Measurements from ENCODE around the gene CCDC149.

The CCDC149 gene

GRCh38 chr4:24837781-24838180 is 75.1 kb downstream of the CCDC149 start:
- no peak for DNase-seq

- DNase-seq = no peak
Observed at GRCh38 chr4:24837336-24837735, 75.5 kb downstream of the CCDC149 start.

- no peak for DNase-seq
Observed at GRCh38 chr4:24836661-24837242, 76.1 kb downstream of the CCDC149 start.

- DNase-seq = no peak
Observed at GRCh38 chr4:24835696-24836095, 77.1 kb downstream of the CCDC149 start.

GRCh38 chr4:24831637-24832036 is 81.2 kb downstream of the CCDC149 start:
- no peak for DNase-seq

GRCh38 chr4:24824720-24825119 is 88.1 kb downstream of the CCDC149 start:
- DNase-seq = no peak

GRCh38 chr4:24820541-24820940 is 92.3 kb downstream of the CCDC149 start:
- no peak for DNase-seq

GRCh38 chr4:24816797-24817196 is 96.0 kb downstream of the CCDC149 start:
- DNase-seq = no peak

- DNase-seq = no peak
Observed at GRCh38 chr4:24813732-24814131, 99.1 kb downstream of the CCDC149 start.

DNA sequence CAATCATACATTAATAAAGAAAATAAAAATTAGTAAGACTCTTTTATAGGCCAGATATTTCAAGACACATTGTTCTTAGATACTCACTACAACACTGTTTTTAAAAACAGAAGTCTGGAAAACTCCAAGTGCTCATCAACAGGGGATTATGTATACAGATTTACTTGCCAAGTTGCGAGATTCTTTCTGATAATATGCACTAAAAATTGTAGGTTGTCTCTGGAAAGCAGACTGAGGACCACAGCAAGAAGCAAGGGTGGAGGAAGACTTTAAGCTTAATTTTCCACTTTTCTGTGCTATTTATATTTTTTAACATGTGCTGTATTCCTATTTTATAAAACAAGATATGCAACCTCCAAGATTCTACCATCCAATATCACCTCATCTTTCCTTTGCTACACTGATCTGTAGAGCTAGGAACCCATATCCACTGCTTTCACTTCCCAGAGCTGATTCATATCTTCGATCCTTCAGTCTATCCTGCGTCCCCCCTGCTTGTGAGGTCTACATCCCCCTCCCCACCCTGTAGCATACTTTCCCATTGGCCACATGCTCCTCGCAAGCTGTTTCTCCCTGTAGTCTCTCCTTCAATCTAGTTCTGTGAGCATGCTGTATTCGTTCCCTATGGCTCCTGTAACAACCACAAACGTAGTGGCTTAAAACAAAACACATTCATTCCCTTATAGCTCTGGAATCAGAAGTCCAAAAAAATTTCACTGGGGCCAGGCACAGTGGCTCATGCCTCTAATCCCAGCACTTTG is 101.8 kb downstream of the CCDC149 start:
- DNase-seq = no peak

DNA sequence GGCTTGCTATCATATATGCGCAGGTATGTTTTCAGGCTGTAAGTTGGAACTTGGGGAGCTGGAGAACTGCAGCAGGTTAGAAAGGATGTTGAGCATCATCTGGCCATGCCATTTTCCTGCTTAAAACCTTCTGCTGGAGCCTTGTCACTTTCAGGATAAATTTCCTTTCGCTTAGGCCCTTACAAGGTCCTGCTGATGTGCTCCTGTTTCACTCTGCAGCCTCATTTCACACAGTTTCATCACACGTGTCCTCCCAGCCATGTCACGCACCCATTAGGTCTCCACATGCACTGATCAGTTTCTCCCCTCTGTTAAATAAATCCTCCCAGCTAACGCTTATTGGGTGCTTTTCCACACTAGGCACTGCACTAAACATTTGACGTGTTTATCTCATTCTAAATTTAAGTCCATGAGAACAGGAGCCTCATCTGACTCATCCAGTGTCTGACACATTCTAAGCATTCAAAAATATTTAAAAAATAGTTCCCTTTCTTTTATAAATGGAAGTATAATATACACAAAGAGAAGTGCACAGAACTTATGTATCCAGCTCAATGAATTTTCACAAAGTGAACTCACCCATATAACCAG is 102.9 kb downstream of the CCDC149 start:
- DNase-seq = no peak

DNA sequence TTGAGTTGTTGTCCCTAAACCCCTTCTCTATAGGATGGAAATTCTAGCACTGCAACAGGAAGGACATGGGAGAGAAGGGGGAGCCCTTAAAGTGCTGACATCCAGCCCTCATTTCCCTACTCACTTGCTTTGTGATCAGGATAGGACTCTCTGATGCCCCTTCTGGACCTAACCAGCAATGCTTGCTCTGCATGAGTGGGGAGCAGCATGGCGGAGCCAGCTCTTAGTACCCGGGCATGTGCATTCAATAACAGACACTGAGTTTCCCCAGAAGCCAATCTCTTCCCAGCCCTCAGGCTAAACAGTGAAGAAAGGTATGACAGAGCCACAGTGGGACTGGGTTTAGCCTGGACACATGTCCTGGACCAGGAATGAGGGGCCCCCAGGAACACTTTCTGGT is 103.5 kb downstream of the CCDC149 start:
- DNase-seq = no peak

DNA sequence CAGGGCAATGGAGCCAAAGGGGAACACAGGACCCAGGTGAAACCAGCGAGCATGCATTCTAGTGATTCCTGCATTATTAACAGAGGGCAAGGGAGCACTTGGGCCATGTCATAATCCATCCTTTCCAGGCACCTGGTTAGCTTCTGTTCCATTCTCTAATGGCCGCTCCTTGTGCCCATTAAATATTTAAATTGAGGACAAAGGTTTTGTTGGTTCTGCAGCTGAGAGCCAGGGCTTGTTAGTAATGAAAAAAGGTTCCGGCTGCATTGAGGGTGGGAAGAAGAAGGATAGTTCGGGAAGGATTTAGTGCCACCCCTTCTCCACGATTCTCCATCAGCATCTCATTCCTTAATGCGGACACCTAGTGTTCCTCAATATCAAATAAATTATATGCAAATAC is 103.9 kb downstream of the CCDC149 start:
- DNase-seq = no peak

DNA sequence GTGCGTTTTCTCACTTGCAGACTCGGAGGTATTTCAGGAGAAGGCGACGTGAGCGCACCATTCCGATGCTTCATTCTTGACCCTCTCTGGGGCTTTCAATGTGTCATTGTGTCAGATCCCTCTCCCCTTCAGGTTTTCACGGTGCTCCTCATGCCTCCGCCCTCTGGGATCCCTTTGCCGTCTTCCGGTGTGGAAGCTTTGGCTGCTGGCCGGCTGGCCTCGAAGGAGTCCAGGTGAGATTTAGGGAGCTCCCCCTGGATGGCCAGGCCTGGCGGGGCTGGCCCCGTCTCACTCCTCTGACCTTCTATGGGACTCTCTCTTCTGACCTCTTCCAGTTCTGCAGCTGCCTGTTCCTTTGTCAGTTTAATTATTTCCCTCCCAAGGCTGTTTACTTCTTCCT is 104.6 kb downstream of the CCDC149 start:
- DNase-seq = no peak

DNA sequence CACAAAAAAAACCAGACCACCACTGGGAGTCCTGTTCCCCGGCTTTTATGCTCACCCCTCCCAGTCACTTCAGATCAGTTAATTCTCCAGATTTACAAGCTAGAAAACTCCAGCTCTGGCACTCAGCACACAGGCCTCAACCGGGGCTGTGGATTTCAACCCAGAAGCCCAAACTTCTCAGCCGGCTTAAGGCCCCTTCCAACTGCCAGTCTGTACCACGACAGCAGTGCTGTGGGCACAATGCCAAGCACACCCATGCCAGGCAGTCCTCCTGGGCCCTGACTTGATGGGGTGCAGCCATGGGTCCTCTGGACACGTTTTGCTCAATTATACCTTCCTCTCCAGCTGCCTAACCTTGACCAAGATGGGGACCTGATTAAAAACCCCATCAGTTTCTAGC is 105.2 kb downstream of the CCDC149 start:
- no peak for DNase-seq

DNA sequence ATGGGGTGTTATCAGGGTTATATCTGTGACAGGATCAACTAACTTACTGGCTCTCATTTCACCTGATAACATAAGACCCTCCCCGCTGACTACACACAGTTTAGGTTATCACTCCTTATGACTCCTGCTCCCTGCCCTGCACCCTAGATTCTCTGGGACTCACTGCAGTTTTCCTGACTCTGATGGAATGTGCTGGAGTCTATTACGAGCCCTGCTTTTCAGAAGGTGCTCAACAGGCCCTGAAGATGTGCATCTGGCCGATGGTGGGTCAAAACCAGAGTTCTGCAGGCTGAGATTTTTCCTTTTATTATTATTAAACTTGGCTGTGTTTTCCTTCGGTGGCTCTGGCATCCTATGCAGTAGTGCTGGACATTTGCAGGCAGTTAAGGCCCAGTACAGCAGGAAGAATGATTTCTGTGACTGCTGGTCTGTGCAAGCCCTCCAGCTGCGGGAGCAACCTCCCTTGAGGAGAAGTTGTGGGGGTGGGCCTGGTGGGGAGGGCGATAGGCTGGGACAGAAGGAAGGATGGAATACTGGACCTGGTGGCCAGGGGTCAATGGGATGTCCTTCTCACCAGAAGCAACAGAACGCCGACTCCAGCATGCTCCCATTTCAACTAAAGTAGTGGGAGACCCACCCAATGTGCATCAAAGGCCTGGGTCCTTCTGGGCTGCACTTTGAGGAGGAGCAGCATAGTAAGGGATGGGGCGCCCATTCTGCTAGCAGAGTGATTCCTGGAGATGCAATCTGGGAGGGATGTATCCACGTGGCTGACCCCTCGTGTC is 106.4 kb downstream of the CCDC149 start:
- DNase-seq = no peak

DNA sequence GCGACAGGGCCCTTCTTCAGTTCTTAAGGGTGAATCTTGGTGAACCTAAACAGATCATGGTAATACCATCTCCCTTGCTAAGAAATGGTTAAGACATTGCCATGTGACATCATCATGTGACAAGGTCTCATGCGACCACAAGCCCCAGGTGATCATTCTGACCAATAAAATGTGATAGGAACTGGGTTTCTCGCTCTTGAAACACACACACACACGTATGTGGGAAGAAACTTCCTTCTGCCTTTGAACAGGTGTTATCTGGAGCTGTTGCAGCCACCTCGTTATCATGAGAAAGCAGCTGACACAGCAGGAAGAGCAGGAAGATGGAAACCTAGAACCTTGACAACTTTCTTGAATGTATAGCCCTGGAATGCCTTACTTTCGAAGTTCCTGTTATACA is 107.3 kb downstream of the CCDC149 start:
- no peak for DNase-seq

- DNase-seq = no peak
Observed at GRCh38 chr4:24805067-24805466, 107.8 kb downstream of the CCDC149 start.

DNA sequence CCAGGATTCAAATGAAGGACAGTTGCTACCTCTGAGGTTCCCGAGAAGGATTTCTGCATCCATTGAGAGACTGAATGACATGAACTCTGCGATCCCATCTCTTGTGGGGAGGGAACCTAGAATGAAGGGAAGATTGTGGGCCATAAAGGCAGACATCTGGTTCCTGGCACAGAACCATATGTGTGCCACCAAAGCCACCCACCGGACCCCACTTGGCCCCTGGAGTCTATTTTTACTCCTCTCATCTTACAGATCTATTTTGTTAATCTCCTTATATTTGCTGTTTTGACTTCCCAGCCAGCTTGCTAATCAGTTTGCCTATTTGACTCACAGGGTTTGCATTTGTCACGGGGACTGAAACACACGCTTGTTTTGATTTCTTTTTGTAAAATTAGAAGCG is 110.2 kb downstream of the CCDC149 start:
- DNase-seq = no peak

- DNase-seq = no peak
Observed at GRCh38 chr4:24801136-24801855, 111.5 kb downstream of the CCDC149 start.

DNA sequence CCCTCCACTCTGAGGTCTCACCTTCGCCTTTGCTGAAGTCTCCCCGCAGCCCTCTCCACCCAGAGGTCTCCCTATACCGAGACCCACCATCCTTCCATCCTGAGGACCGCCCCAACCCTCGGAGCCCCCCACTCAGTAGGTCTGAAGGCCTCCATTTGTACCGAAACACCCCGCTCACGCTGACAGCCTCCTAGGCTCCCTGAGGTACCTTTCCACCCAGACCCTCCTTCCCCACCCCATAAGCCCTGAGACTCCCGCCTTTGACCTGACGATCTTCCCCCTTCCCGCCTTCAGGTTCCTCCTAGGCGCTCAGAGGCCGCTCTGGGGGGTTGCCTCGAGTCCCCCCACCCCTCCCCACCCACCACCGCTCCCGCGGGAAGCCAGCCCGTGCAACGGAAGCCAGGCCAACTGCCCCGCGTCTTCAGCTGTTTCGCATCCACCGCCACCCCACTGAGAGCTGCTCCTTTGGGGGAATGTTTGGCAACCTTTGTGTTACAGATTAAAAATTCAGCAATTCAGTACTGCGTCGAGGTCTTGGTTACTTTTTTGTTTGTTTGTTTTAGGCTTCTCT is 112.4 kb downstream of the CCDC149 start:
- DNase-seq = no peak

DNA sequence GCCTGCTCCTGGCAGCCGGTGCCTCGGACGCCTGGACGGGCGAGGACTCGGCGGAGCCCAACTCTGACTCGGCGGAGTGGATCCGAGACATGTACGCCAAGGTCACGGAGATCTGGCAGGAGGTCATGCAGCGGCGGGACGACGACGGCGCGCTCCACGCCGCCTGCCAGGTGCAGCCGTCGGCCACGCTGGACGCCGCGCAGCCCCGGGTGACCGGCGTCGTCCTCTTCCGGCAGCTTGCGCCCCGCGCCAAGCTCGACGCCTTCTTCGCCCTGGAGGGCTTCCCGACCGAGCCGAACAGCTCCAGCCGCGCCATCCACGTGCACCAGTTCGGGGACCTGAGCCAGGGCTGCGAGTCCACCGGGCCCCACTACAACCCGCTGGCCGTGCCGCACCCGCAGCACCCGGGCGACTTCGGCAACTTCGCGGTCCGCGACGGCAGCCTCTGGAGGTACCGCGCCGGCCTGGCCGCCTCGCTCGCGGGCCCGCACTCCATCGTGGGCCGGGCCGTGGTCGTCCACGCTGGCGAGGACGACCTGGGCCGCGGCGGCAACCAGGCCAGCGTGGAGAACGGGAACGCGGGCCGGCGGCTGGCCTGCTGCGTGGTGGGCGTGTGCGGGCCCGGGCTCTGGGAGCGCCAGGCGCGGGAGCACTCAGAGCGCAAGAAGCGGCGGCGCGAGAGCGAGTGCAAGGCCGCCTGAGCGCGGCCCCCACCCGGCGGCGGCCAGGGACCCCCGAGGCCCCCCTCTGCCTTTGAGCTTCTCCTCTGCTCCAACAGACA is 113.1 kb downstream of the CCDC149 start:
- DNase-seq = no peak

All from GF-D8 (cell line).